H9 (cell line): Measurements from ENCODE around the gene PMEL. TPM values are rescaled to one million over a fixed set of nuclear protein-coding genes. Genes with fewer than 3 reads are reported as not detected.

ENCODE experiments used
- DNase-seq: peaks from one replicate; pipeline ENCODE4 v3.0.0-alpha.2; 2017
- H2AFZ ChIP-seq: one replicate; pipeline ENCODE4 v1.6.1; 2013; ENCODE audit warnings: mild to moderate bottlenecking, low read length, control low read depth, moderate library complexity
- H2AK5ac ChIP-seq: 2 replicates; pipeline ENCODE4 v1.6.1; 2013; ENCODE audit warnings: low read length, control low read depth, mixed read lengths; ENCODE audit not compliant: insufficient read length
- H2BK120ac ChIP-seq: one replicate; pipeline ENCODE4 v1.6.1; 2013; ENCODE audit warnings: low read depth, mild to moderate bottlenecking, low read length, control low read depth, inconsistent platforms; ENCODE audit not compliant: poor library complexity, severe bottlenecking
- H2BK12ac ChIP-seq: 2 replicates; pipeline ENCODE4 v1.6.1; 2013; ENCODE audit warnings: low read length, control low read depth, mixed read lengths, low read depth; ENCODE audit not compliant: insufficient read length
- H2BK15ac ChIP-seq: 2 replicates; pipeline ENCODE4 v1.6.1; 2013; ENCODE audit warnings: low read depth, low read length, control low read depth
- H2BK20ac ChIP-seq: one replicate; pipeline ENCODE4 v1.6.1; 2013; ENCODE audit warnings: low read depth, mild to moderate bottlenecking, low read length, control low read depth, inconsistent platforms; ENCODE audit not compliant: poor library complexity, severe bottlenecking
- H2BK5ac ChIP-seq: 2 replicates; pipeline ENCODE4 v1.6.1; 2013; ENCODE audit warnings: low read length, control low read depth, mixed read lengths; ENCODE audit not compliant: insufficient read length
- H3K14ac ChIP-seq: 2 replicates; pipeline ENCODE4 v1.6.1; 2013; ENCODE audit warnings: low read length, control low read depth; ENCODE audit not compliant: insufficient read depth
- H3K18ac ChIP-seq: 2 replicates; pipeline ENCODE4 v1.6.1; 2013; ENCODE audit warnings: low read depth, mild to moderate bottlenecking, mixed read lengths, low read length, control low read depth; ENCODE audit not compliant: insufficient read length
- H3K23ac ChIP-seq: 2 replicates; pipeline ENCODE4 v1.6.1; 2013; ENCODE audit warnings: low read length, control low read depth, mixed read lengths, low read depth; ENCODE audit not compliant: insufficient read length
- H3K23me2 ChIP-seq: 2 replicates; pipeline ENCODE4 v1.6.1; 2013; ENCODE audit warnings: low read depth, mild to moderate bottlenecking, mixed read lengths, low read length, control low read depth; ENCODE audit not compliant: insufficient read length, poor library complexity, severe bottlenecking
- H3K27ac ChIP-seq: 2 replicates; pipeline ENCODE4 v1.5.1; 2013; ENCODE audit warnings: low read length, control low read depth, mixed read lengths, low read depth; ENCODE audit not compliant: insufficient read length
- H3K27me3 ChIP-seq: 2 replicates; pipeline ENCODE4 v1.6.1; 2013; ENCODE audit warnings: low read length, control low read depth, inconsistent platforms; ENCODE audit not compliant: insufficient read depth
- H3K4ac ChIP-seq: 2 replicates; pipeline ENCODE4 v1.6.1; 2013; ENCODE audit warnings: low read depth, mild to moderate bottlenecking, control low read depth, inconsistent platforms, low read length, moderate library complexity
- H3K4me1 ChIP-seq: 2 replicates; pipeline ENCODE4 v1.6.1; 2013; ENCODE audit warnings: low read length, control low read depth, inconsistent platforms; ENCODE audit not compliant: insufficient read depth
- H3K4me2 ChIP-seq: 2 replicates; pipeline ENCODE4 v1.6.1; 2013; ENCODE audit warnings: low read length, control low read depth, mixed read lengths; ENCODE audit not compliant: insufficient read length, insufficient read depth
- H3K56ac ChIP-seq: 2 replicates; pipeline ENCODE4 v1.6.1; 2013; ENCODE audit warnings: low read depth, mild to moderate bottlenecking, mixed read lengths, low read length, control low read depth; ENCODE audit not compliant: insufficient read length
- H3K79me1 ChIP-seq: 2 replicates; pipeline ENCODE4 v1.6.1; 2013; ENCODE audit warnings: low read depth, mild to moderate bottlenecking, moderate library complexity, low read length, control low read depth, inconsistent platforms; ENCODE audit not compliant: insufficient read depth, poor library complexity, severe bottlenecking
- H3K79me2 ChIP-seq: 2 replicates; pipeline ENCODE4 v1.6.1; 2013; ENCODE audit warnings: low read length, control low read depth, inconsistent platforms; ENCODE audit not compliant: insufficient read depth
- H3K9ac ChIP-seq: 2 replicates; pipeline ENCODE4 v1.6.1; 2013; ENCODE audit warnings: low read length, control low read depth, mixed read lengths; ENCODE audit not compliant: insufficient read length; ENCODE audit errors: extremely low read depth
- H3K9me3 ChIP-seq: one replicate; pipeline ENCODE4 v1.6.1; 2013; ENCODE audit warnings: low read depth, low read length, inconsistent platforms; ENCODE audit not compliant: control insufficient read depth
- H3T11ph ChIP-seq: one replicate; pipeline ENCODE4 v1.6.1; 2013; ENCODE audit warnings: mild to moderate bottlenecking, low read length, control low read depth, inconsistent platforms
- H4K20me1 ChIP-seq: one replicate; pipeline ENCODE4 v1.6.1; 2013; ENCODE audit not compliant: control insufficient read depth, insufficient read length, insufficient read depth
- H4K5ac ChIP-seq: 2 replicates; pipeline ENCODE4 v1.6.1; 2013; ENCODE audit warnings: low read depth, mild to moderate bottlenecking, mixed read lengths, low read length, control low read depth; ENCODE audit not compliant: insufficient read length
- H4K8ac ChIP-seq: replicated peaks from 2 replicates; pipeline ENCODE4 v1.6.1; 2013; ENCODE audit warnings: low read length, control low read depth, mixed read lengths, low read depth; ENCODE audit not compliant: insufficient read length
- H4K91ac ChIP-seq: 2 replicates; pipeline ENCODE4 v1.6.1; 2013; ENCODE audit warnings: low read depth, mild to moderate bottlenecking, moderate library complexity, mixed read lengths, low read length, control low read depth; ENCODE audit not compliant: insufficient read length
- H3K27ac Mint-ChIP-seq, 3 experiments: 2 replicates in 2 of 3; 3 replicates in 1 of 3; pipeline ENCODE4 v1.8.0; 2020 to 2021; ENCODE audit warnings: mixed read lengths in 3 of 3, mild to moderate bottlenecking in 1 of 3, moderate library complexity in 1 of 3
- H3K27me3 Mint-ChIP-seq: 2 replicates; pipeline ENCODE4 v1.8.0; 2021; ENCODE audit warnings: low read depth, mild to moderate bottlenecking, moderate library complexity, mixed read lengths
- H3K36me3 Mint-ChIP-seq, 3 experiments: 2 replicates in 2 of 3; 3 replicates in 1 of 3; pipeline ENCODE4 v1.8.0; 2020 to 2021; ENCODE audit warnings: low read depth in 3 of 3, mixed read lengths in 3 of 3; ENCODE audit not compliant: insufficient read depth in 1 of 3
- H3K4me1 Mint-ChIP-seq, 2 experiments: 2 replicates each; pipeline ENCODE4 v1.8.0; 2020; ENCODE audit warnings: mixed read lengths in 2 of 2
- H3K4me3 Mint-ChIP-seq, 2 experiments: 2 replicates in 1 of 2; 3 replicates in 1 of 2; pipeline ENCODE4 v1.8.0; 2020 to 2021; ENCODE audit warnings: mild to moderate bottlenecking in 2 of 2, mixed read lengths in 2 of 2, moderate library complexity in 1 of 2
- H3K9me3 Mint-ChIP-seq, 2 experiments: 2 replicates in 1 of 2; 3 replicates in 1 of 2; pipeline ENCODE4 v1.8.0; 2020; ENCODE audit warnings: mild to moderate bottlenecking in 2 of 2, mixed read lengths in 2 of 2, moderate library complexity in 1 of 2
- CTCF ChIP-seq: fragments of 200-600 bp; sonication (generic); conservative IDR thresholded peaks from 3 replicates; pipeline ENCODE4 v1.8.0; 2021; ENCODE audit warnings: antibody characterized with exemption, mild to moderate bottlenecking
- WGBS: extraction: QIAGEN DNeasy Blood & Tissue Kit; methylation state at CpG from one replicate; pipeline ENCODE4 v1.1.7; 2013; ENCODE audit warnings: missing lambda C conversion rate, low lambda C conversion rate, mixed read lengths; ENCODE audit not compliant: insufficient read length; ENCODE audit errors: extremely low coverage; 5-methylcytosine and 5-hydroxymethylcytosine counted together
- total RNA-seq: library from RNA; stranded (reverse); gene quantifications from 2 replicates; pipeline ENCODE4 v1.2.1, GENCODE V29; 2021

PMEL gene
- total RNA-seq, 1 experiment from 2014 or later: 72.6 TPM

DNA sequence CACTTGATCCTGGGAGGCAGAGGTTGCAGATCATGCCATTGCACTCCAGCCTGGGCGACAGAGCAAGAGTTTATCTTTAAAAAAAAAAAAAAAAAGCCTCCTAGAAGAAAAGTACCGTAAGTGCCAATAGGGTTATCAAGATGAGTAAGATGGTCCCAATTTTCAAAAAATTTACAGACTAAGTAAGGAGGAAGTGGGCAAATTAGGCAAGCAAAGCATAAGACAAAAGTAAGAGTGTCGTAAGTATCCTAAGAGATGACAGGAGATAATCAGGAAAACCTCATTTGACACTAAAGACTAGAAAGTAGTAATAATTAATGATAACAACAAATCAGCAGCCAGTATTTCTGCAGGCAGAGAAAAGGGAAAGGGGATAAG lies 50.4 kb downstream of the PMEL start:
- Histone ChIP-seq H2BK5ac (no peak overlapping the region), H3K4me1 (no peaks in the 10 kb centered on the region), H3K27me3 (no peaks in the 10 kb centered on the region), H2AK5ac (no peak overlapping the region), H3K79me1 (peaks cover 8% of the 10 kb centered on the region), H2BK12ac (no peak overlapping the region), H4K91ac (no peak overlapping the region), H4K5ac (no peak overlapping the region), H3K27ac (no peak overlapping the region), H3T11ph (no peak overlapping the region), H2BK15ac (no peak overlapping the region), H2AFZ (no peak overlapping the region), H4K20me1 (no peaks in the 10 kb centered on the region), H3K18ac (no peak overlapping the region), H3K9ac (no peak overlapping the region), H2BK120ac (no peak overlapping the region), H3K56ac (no peak overlapping the region), H3K23ac (no peak overlapping the region), H3K4me2 (no peak overlapping the region), H2BK20ac (no peak overlapping the region), H3K9me3 (no peaks in the 10 kb centered on the region), H3K23me2 (no peaks in the 10 kb centered on the region), H4K8ac (no peak overlapping the region), H3K79me2 (peaks cover 8% of the 10 kb centered on the region; the same call in 1 of the 2 replicates), H3K14ac (no peak overlapping the region), H3K4ac (no peak overlapping the region)
- Mint-ChIP-seq H3K4me3 (no peak overlapping the region), H3K27me3 (no peaks in the 10 kb centered on the region), H3K4me1 (no peaks in the 10 kb centered on the region), H3K9me3 (no peaks in the 10 kb centered on the region), H3K27ac (peak overlapping the region in 1 of 3 experiments; percentile 10; a peak in 1 of 7 replicates), H3K36me3 (peaks cover 6 to 36% (median 25%) of the 10 kb centered on the region in 3 experiments; a peak in 6 of 7 replicates)
- no peak for TF ChIP-seq CTCF
- no peak for DNase-seq
- no CpG with 5 or more reads among the region's 3 CpGs for WGBS
